ENCODE data around the gene HNRNPA2B1.

The HNRNPA2B1 gene

GRCh38 chr7:26237035-26237807, 36.7 kb upstream of the HNRNPA2B1 start:
- TF ChIP-seq EZH2phosphoT487 (IDR thresholded peaks at IDR 0.05; ENCODE audit: low read depth): no peak
- TF ChIP-seq CTCF (IDR thresholded peaks at IDR 0.05; ENCODE audit: low read depth, low read length): no peak
- Histone ChIP-seq H4K20me1 (ENCODE audit: insufficient read depth, low read length) (no peaks in the 10 kb centered on the region), H3K4me3 (ENCODE audit: low read length) (no peak overlapping the region), H3K4me2 (ENCODE audit: low read length) (no peak overlapping the region), H3K9me3 (ENCODE audit: insufficient read depth, low read length) (no peaks in the 10 kb centered on the region), H2AFZ (ENCODE audit: low read depth, low read length) (no peak overlapping the region), H3K79me2 (ENCODE audit: low read length) (no peaks in the 10 kb centered on the region), H3K27me3 (ENCODE audit: low read depth, low read length) (no peaks in the 10 kb centered on the region), H3K4me1 (ENCODE audit: low read length) (no peaks in the 10 kb centered on the region), H3K36me3 (replicated peaks; ENCODE audit: low read depth, low read length) (no peaks in the 10 kb centered on the region), H3K27ac (ENCODE audit: low read length) (no peak overlapping the region), H3K9ac (ENCODE audit: low read length) (no peak overlapping the region)

GRCh38 chr7:26233902-26234511, 33.5 kb upstream of the HNRNPA2B1 start:
- no peak overlapping the region for H3K9ac ChIP-seq (ENCODE audit: low read length)
- H3K9me3 ChIP-seq (ENCODE audit: insufficient read depth, low read length): no peaks in the 10 kb centered on the region
- no peaks in the 10 kb centered on the region for H3K36me3 ChIP-seq (replicated peaks; ENCODE audit: low read depth, low read length)
- H4K20me1 ChIP-seq (ENCODE audit: insufficient read depth, low read length): no peaks in the 10 kb centered on the region
- H3K27me3 ChIP-seq (ENCODE audit: low read depth, low read length): no peaks in the 10 kb centered on the region
- H3K4me3 ChIP-seq (ENCODE audit: low read length): no peak overlapping the region
- no peaks in the 10 kb centered on the region for H3K79me2 ChIP-seq (ENCODE audit: low read length)
- H3K4me1 ChIP-seq (ENCODE audit: low read length): no peaks in the 10 kb centered on the region
- H3K4me2 ChIP-seq (ENCODE audit: low read length): no peak overlapping the region
- H3K27ac ChIP-seq (ENCODE audit: low read length): no peak overlapping the region
- TF ChIP-seq EZH2phosphoT487 (IDR thresholded peaks at IDR 0.05; ENCODE audit: low read depth) (no peak), CTCF (IDR thresholded peaks at IDR 0.05; ENCODE audit: low read depth, low read length) (no peak; the same call in 1 of the 2 replicates)
- H2AFZ ChIP-seq (ENCODE audit: low read depth, low read length): no peak overlapping the region

GRCh38 chr7:26227987-26228386, 27.4 kb upstream of the HNRNPA2B1 start:
- no peaks in the 10 kb centered on the region for H3K9me3 ChIP-seq (ENCODE audit: insufficient read depth, low read length)
- H3K27me3 ChIP-seq (ENCODE audit: low read depth, low read length): no peaks in the 10 kb centered on the region
- no peak overlapping the region for H3K9ac ChIP-seq (ENCODE audit: low read length)
- H2AFZ ChIP-seq (ENCODE audit: low read depth, low read length): no peak overlapping the region
- TF ChIP-seq CTCF (IDR thresholded peaks at IDR 0.05; ENCODE audit: low read depth, low read length) (no peak), EZH2phosphoT487 (IDR thresholded peaks at IDR 0.05; ENCODE audit: low read depth) (no peak)
- no peak overlapping the region for H3K27ac ChIP-seq (ENCODE audit: low read length)
- H3K4me2 ChIP-seq (ENCODE audit: low read length): no peak overlapping the region
- H3K79me2 ChIP-seq (ENCODE audit: low read length): no peaks in the 10 kb centered on the region
- H4K20me1 ChIP-seq (ENCODE audit: insufficient read depth, low read length): no peaks in the 10 kb centered on the region
- H3K4me3 ChIP-seq (ENCODE audit: low read length): no peak overlapping the region
- no peaks in the 10 kb centered on the region for H3K36me3 ChIP-seq (replicated peaks; ENCODE audit: low read depth, low read length)
- no peaks in the 10 kb centered on the region for H3K4me1 ChIP-seq (ENCODE audit: low read length)

GRCh38 chr7:26224359-26224758, 23.8 kb upstream of the HNRNPA2B1 start:
- no peak overlapping the region for H3K4me2 ChIP-seq (ENCODE audit: low read length)
- H4K20me1 ChIP-seq (ENCODE audit: insufficient read depth, low read length): no peaks in the 10 kb centered on the region
- H3K9ac ChIP-seq (ENCODE audit: low read length): no peak overlapping the region
- TF ChIP-seq EZH2phosphoT487 (IDR thresholded peaks at IDR 0.05; ENCODE audit: low read depth): no peak
- TF ChIP-seq CTCF (IDR thresholded peaks at IDR 0.05; ENCODE audit: low read depth, low read length): no peak
- no peaks in the 10 kb centered on the region for H3K4me1 ChIP-seq (ENCODE audit: low read length)
- no peaks in the 10 kb centered on the region for H3K79me2 ChIP-seq (ENCODE audit: low read length)
- H3K27me3 ChIP-seq (ENCODE audit: low read depth, low read length): no peaks in the 10 kb centered on the region
- no peak overlapping the region for H3K4me3 ChIP-seq (ENCODE audit: low read length)
- no peak overlapping the region for H3K27ac ChIP-seq (ENCODE audit: low read length)
- no peak overlapping the region for H2AFZ ChIP-seq (ENCODE audit: low read depth, low read length)
- H3K9me3 ChIP-seq (ENCODE audit: insufficient read depth, low read length): no peaks in the 10 kb centered on the region
- no peaks in the 10 kb centered on the region for H3K36me3 ChIP-seq (replicated peaks; ENCODE audit: low read depth, low read length)
